Chondrocyte (in vitro differentiated cells): ENCODE measurements around the gene IQCC. TPM values are rescaled to one million over a fixed set of nuclear protein-coding genes. Genes with fewer than 3 reads are reported as not detected.

Experiments
- DNase-seq: peaks from one replicate; pipeline ENCODE4 v3.0.0; 2021; ENCODE audit warnings: mixed read lengths, low spot score
- H3K27ac Mint-ChIP-seq: one replicate; pipeline ENCODE4 v1.8.0; 2021; ENCODE audit warnings: mild to moderate bottlenecking, moderate library complexity, mixed read lengths; ENCODE audit not compliant: unreplicated experiment
- H3K27me3 Mint-ChIP-seq: 2 replicates; pipeline ENCODE4 v1.8.0; 2021; ENCODE audit warnings: low read depth, mixed read lengths
- H3K36me3 Mint-ChIP-seq: 2 replicates; pipeline ENCODE4 v1.8.0; 2021; ENCODE audit warnings: low read depth, mixed read lengths
- H3K4me1 Mint-ChIP-seq: 2 replicates; pipeline ENCODE4 v1.8.0; 2021; ENCODE audit warnings: low read depth, mild to moderate bottlenecking, mixed read lengths
- H3K4me3 Mint-ChIP-seq: one replicate; pipeline ENCODE4 v1.8.0; 2021; ENCODE audit warnings: mild to moderate bottlenecking, moderate library complexity, mixed read lengths; ENCODE audit not compliant: unreplicated experiment
- H3K9me3 Mint-ChIP-seq: 2 replicates; pipeline ENCODE4 v1.8.0; 2021; ENCODE audit warnings: low read depth, mixed read lengths
- CTCF ChIP-seq: fragments of 200-600 bp; sonication (generic); IDR thresholded peaks from 2 replicates; pipeline ENCODE4 v1.5.0; 2021; ENCODE audit warnings: antibody characterized with exemption, mild to moderate bottlenecking, moderate library complexity
- total RNA-seq: library from RNA; stranded (reverse); gene quantifications from 3 replicates; pipeline ENCODE4 v1.2.1, GENCODE V29; 2021

Gene IQCC
- total RNA-seq, 1 donor from 2014 or later: 1.5 TPM

GRCh38 chr1:32239790-32240139 lies 34.3 kb downstream of the IQCC start:
- no peaks in the 10 kb centered on the region for H3K36me3 Mint-ChIP-seq
- peak overlapping the region; percentile 63 for H3K27ac Mint-ChIP-seq
- H3K4me1 Mint-ChIP-seq: peaks cover 38% of the 10 kb centered on the region
- no peaks in the 10 kb centered on the region for H3K27me3 Mint-ChIP-seq
- H3K9me3 Mint-ChIP-seq: no peaks in the 10 kb centered on the region
- H3K4me3 Mint-ChIP-seq: peak overlapping the region; percentile 89
- TF ChIP-seq CTCF: no peak
- no peak for DNase-seq

- Mint-ChIP-seq H3K4me1 (peaks cover 38% of the 10 kb centered on the region), H3K36me3 (no peaks in the 10 kb centered on the region), H3K27me3 (no peaks in the 10 kb centered on the region), H3K9me3 (no peaks in the 10 kb centered on the region), H3K27ac (peak overlapping the region; percentile 94), H3K4me3 (peak overlapping the region; percentile 89)
- DNase-seq: no peak
- TF ChIP-seq CTCF: peak; percentile 60
These were observed 34.9 kb downstream of the IQCC start for GRCh38 chr1:32240140-32240951.

- H3K27me3 Mint-ChIP-seq: no peaks in the 10 kb centered on the region
- no peak for DNase-seq
- peak overlapping the region; percentile 89 for H3K4me3 Mint-ChIP-seq
- no peaks in the 10 kb centered on the region for H3K9me3 Mint-ChIP-seq
- H3K4me1 Mint-ChIP-seq: peaks cover 35% of the 10 kb centered on the region
- TF ChIP-seq CTCF: peak; percentile 46
- H3K36me3 Mint-ChIP-seq: no peaks in the 10 kb centered on the region
- peak overlapping the region; percentile 94 for H3K27ac Mint-ChIP-seq
These were observed 35.7 kb downstream of the IQCC start for GRCh38 chr1:32241001-32241763.

GRCh38 chr1:32242341-32242851 lies 36.9 kb downstream of the IQCC start:
- Mint-ChIP-seq H3K27ac (no peak overlapping the region), H3K9me3 (no peaks in the 10 kb centered on the region), H3K4me3 (peak overlapping the region; percentile 46), H3K36me3 (no peaks in the 10 kb centered on the region), H3K27me3 (no peaks in the 10 kb centered on the region), H3K4me1 (peaks cover 45% of the 10 kb centered on the region)
- DNase-seq: no peak
- no peak for TF ChIP-seq CTCF

GRCh38 chr1:32246888-32247273 lies 41.4 kb downstream of the IQCC start, which contains the start of gene FAM167B:
FAM167B (plus strand) TSS chr1:32247222; CDS start chr1:32247422, 200 bp downstream.
- Mint-ChIP-seq H3K9me3 (no peaks in the 10 kb centered on the region), H3K27me3 (no peaks in the 10 kb centered on the region), H3K4me3 (no peak within 1 kb of the TSS), H3K27ac (peak within 1 kb of the TSS; percentile 34), H3K36me3 (peaks cover under 1% of the 10 kb centered on the region), H3K4me1 (peaks cover 35% of the 10 kb centered on the region)
- DNase-seq: no peak
- TF ChIP-seq CTCF: no peak
